ENCODE data around the gene GPR108. TPM values are rescaled to one million over a fixed set of nuclear protein-coding genes. Genes with fewer than 3 reads are reported as not detected.

Gene GPR108
- total and polyA plus RNA-seq, 2 of the 13 experiments (the other 11 are each of a cell fraction or from before 2014, with no cell fraction given): 36.4 to 63.0 TPM

DNA sequence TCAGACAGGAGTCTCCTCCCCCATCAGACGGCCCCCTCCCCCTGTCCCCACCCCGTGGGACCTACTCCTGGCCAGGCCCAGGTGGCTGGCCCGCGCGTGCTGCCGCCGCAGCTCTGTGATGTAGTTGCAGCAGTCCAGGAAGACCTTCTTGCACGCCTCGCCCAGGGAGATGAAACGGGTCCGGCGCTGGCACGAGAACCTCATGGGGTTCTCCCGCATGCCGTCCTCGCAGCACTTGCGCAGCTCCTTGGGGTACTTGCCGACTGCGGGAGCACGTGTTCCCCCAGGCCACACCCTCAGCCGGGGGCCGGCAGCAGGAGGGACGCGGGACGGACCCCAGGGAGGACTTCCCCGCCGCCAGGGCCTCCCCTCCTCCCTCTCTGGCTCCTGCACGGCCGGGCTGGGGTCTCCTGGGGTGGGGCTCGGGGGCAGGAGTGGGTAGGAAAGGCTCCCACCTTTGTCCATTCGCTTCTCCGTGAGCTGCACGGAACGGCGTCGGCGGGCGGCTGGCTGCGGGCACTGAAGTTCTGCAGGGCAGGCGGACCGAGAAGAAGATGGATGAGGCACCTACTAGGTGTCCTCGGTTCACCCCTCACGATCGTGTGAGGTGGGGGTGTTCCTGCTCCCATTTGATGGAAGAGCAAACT lies 30.2 kb downstream of the GPR108 start (continued):
- TF ChIP-seq, protein P1, sequence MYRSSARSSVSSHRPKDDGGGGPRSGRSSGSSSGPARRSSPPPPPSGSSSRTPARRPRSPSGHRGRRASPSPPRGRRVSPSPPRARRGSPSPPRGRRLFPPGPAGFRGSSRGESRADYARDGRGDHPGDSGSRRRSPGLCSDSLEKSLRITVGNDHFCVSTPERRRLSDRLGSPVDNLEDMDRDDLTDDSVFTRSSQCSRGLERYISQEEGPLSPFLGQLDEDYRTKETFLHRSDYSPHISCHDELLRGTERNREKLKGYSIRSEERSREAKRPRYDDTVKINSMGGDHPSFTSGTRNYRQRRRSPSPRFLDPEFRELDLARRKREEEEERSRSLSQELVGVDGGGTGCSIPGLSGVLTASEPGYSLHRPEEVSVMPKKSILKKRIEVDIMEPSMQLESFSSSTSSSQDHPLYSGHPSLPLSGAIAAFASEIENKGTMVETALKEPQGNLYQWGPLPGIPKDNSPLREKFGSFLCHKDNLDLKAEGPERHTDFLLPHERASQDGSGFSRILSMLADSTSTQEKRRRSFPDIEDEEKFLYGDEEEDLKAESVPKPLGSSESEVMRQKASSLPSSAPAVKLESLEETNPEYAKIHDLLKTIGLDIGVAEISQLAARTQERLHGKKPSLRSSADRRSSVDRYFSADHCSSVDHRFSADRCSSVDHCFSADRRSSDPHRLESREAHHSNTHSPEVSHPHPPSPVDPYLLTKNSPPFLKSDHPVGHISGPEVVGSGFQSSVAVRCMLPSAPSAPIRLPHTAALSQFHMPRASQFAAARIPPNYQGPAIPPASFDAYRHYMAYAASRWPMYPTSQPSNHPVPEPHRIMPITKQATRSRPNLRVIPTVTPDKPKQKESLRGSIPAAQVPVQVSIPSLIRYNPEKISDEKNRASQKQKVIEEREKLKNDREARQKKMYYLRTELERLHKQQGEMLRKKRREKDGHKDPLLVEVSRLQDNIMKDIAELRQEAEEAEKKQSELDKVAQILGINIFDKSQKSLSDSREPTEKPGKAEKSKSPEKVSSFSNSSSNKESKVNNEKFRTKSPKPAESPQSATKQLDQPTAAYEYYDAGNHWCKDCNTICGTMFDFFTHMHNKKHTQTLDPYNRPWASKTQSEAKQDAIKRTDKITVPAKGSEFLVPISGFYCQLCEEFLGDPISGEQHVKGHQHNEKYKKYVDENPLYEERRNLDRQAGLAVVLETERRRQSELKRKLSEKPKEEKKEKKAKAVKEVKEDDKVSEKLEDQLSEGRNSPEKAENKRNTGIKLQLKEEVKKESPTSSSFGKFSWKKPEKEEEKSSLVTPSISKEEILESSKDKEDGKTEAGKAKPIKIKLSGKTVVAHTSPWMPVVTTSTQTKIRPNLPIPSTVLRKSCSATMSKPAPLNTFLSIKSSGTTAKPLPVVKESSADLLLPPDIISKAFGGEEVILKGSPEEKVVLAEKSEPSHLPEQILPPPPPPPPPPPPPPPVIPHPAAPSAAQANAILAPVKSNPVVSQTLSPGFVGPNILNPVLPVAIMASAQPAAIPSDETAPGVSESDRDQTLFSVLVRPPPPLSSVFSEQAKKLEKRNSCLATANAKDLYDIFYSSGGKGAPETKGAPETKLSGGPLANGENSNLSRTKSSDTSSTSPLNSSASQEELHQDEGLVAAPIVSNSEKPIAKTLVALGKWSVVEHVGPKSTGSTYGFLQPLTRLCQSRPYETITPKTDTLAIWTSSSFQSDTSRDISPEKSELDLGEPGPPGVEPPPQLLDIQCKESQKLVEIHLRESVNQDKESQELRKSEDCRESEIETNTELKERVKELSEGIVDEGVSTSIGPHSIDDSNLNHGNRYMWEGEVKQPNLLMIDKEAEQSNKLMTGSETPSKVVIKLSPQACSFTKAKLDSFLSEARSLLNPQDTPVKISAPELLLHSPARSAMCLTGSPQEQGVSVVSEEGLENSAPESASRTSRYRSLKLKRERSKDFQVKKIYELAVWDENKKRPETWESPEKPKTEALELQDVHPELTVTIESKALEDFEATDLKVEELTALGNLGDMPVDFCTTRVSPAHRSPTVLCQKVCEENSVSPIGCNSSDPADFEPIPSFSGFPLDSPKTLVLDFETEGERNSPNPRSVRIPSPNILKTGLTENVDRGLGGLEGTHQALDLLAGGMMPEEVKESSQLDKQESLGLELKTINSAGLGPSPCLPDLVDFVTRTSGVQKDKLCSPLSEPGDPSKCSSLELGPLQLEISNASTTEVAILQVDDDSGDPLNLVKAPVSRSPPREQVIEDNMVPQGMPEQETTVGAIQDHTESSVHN (CRISPR knock-in tag; IDR thresholded peaks at IDR 0.05): no peak
- TF ChIP-seq ATF7-NPFF (CRISPR knock-in tag; IDR thresholded peaks at IDR 0.05; ENCODE audit: low read depth) (no peak), ZNF629 (CRISPR knock-in tag; conservative IDR thresholded peaks at IDR 0.05) (peak; percentile 78), ZNF530 (CRISPR knock-in tag; IDR thresholded peaks at IDR 0.05; ENCODE audit: low read depth) (no peak), ZNF619 (CRISPR knock-in tag; IDR thresholded peaks at IDR 0.05) (no peak), RFX5 (IDR thresholded peaks at IDR 0.05; ENCODE audit: low read depth, low read length) (no peak), RFX1 (IDR thresholded peaks at IDR 0.05) (no peak), ZNF136 (CRISPR knock-in tag; IDR thresholded peaks at IDR 0.05; ENCODE audit: low read depth) (no peak), SRSF9 (IDR thresholded peaks at IDR 0.05; ENCODE audit: borderline replicate concordance, insufficient read depth, low read depth, low read length, poor library complexity, severe bottlenecking) (no peak), ZNF777 (CRISPR knock-in tag; IDR thresholded peaks at IDR 0.05) (no peak), MAFF (IDR thresholded peaks at IDR 0.05; ENCODE audit: low read depth, low read length) (no peak), ATRX (CRISPR knock-in tag; IDR thresholded peaks at IDR 0.05; ENCODE audit: borderline replicate concordance) (no peak), HNRNPLL (IDR thresholded peaks at IDR 0.05; ENCODE audit: low read depth, low read length, poor library complexity, severe bottlenecking) (peak; percentile 11), ZNF563 (CRISPR knock-in tag; IDR thresholded peaks at IDR 0.05) (no peak), RARG (CRISPR knock-in tag; IDR thresholded peaks at IDR 0.05; ENCODE audit: low read depth) (no peak)
- TF ChIP-seq, protein P2, sequence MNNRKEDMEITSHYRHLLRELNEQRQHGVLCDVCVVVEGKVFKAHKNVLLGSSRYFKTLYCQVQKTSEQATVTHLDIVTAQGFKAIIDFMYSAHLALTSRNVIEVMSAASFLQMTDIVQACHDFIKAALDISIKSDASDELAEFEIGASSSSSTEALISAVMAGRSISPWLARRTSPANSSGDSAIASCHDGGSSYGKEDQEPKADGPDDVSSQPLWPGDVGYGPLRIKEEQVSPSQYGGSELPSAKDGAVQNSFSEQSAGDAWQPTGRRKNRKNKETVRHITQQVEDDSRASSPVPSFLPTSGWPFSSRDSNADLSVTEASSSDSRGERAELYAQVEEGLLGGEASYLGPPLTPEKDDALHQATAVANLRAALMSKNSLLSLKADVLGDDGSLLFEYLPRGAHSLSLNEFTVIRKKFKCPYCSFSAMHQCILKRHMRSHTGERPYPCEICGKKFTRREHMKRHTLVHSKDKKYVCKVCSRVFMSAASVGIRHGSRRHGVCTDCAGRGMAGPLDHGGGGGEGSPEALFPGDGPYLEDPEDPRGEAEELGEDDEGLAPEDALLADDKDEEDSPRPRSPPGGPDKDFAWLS (CRISPR knock-in tag; IDR thresholded peaks at IDR 0.05; ENCODE audit: borderline replicate concordance): no peak
- TF ChIP-seq, protein P3, sequence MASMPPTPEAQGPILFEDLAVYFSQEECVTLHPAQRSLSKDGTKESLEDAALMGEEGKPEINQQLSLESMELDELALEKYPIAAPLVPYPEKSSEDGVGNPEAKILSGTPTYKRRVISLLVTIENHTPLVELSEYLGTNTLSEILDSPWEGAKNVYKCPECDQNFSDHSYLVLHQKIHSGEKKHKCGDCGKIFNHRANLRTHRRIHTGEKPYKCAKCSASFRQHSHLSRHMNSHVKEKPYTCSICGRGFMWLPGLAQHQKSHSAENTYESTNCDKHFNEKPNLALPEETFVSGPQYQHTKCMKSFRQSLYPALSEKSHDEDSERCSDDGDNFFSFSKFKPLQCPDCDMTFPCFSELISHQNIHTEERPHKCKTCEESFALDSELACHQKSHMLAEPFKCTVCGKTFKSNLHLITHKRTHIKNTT (CRISPR knock-in tag; IDR thresholded peaks at IDR 0.05): no peak
- TF ChIP-seq, protein P4, sequence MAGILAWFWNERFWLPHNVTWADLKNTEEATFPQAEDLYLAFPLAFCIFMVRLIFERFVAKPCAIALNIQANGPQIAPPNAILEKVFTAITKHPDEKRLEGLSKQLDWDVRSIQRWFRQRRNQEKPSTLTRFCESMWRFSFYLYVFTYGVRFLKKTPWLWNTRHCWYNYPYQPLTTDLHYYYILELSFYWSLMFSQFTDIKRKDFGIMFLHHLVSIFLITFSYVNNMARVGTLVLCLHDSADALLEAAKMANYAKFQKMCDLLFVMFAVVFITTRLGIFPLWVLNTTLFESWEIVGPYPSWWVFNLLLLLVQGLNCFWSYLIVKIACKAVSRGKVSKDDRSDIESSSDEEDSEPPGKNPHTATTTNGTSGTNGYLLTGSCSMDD (CRISPR knock-in tag; IDR thresholded peaks at IDR 0.05): no peak
